GM21717 (cell line): ENCODE measurements around the gene TAS2R19.
"Not testable (repeated sequence)": the region's sequence is repeated elsewhere in the genome, so short reads cannot be mapped to it uniquely, and the experiment has no call there.

Experiments used
- ATAC-seq: cut with Tn5 transposase; IDR thresholded peaks from one replicate; pipeline ENCODE4 v1.9.1; 2021; ENCODE audit warnings: mild to moderate bottlenecking, moderate library complexity; ENCODE audit not compliant: unreplicated experiment

Gene TAS2R19

GRCh38 chr12:11022520-11022919 lies at the start of gene TAS2R19:
Gene TAS2R19, minus strand, starts transcription at chr12:11022620. Its CDS starts 49 bp downstream, at chr12:11022571.
- no peak for ATAC-seq

DNA sequence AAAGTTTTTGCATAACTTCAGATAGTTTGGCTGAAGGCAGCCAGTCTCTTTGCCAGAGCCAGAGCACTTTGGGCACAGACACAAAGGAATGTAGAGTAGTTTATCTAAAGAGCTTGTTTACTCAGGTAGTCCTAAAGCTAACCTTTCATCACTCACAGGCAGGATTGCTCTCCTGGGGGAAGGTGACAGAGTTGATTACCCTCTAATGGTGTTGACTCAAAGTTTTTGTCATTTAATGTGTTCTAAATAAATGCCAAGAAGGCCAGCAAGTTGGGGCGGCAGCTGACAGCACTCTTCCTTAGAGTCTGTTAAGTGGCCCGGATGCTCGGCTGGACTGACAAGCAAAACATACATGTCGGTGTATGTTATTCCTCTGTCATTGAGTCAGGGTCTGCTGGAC lies 49.0 kb upstream of the TAS2R19 start:
- ATAC-seq = no peak

DNA sequence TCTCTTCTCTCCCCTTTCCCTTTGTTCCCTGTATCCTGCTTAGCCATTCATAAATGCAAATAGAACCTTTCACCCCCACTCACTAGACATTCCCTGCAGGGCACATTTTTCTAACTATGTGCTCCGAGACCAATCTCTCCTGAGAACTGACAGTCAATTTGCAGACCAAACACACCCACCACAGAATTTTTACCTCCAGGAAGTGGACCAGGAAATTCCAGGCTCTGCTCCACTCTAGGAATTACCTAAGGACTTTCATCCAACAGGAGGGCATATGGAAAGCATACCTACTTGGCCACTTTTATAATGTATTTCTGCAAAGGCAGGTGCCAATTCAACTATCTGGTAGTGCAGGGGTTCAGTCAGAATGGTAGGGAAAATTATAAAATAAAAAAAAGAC lies 48.6 kb upstream of the TAS2R19 start:
- ATAC-seq = no peak

GRCh38 chr12:11069854-11070365 lies 47.5 kb upstream of the TAS2R19 start:
- ATAC-seq = no peak

DNA sequence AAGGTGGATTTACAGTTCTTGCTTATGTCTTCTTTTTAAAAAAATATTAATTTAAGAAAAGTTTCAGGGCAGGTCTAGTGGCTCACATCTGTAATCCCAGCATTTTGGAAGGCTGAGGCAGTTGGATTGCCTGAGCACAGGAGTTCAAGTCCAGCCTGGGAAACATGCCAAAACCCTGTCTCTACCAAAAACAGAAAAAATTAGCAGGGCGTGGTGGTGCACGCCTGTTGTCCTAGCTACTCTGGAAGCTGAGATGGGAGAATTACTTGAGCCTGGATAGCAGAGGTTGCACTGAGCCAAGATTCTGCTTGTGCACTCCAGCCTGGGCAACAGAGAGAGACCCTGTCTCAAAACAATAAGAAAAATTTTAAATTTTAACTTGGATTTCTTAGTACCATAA lies 45.1 kb upstream of the TAS2R19 start:
- no peak for ATAC-seq

- ATAC-seq = not testable (repeated sequence)
Measured at GRCh38 chr12:11062194-11062593, 39.8 kb upstream of the TAS2R19 start, which contains the start of gene TAS2R46. Gene TAS2R46, minus strand, starts transcription at chr12:11062294. Its CDS starts 0 bp downstream, at chr12:11062294.

DNA sequence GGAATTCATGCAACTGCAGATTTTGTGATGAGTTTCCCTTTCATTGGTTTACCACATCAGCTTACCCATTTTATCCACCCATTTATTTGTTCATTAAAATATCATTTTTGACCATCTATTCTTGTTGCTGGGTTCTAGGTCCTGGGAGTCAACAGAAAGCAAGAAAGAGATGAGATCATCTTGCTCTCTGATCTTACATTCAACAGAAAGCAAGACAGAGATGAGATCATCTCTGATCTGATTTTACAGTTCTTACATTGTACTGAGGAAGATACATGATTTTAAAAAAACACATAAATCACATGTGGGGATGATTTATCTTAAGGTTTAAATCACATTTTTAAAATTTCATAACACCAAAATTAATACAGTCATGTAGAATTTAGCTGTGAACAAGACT lies 37.4 kb upstream of the TAS2R19 start:
- ATAC-seq = no peak

GRCh38 chr12:11059041-11059440 lies 36.6 kb upstream of the TAS2R19 start:
- ATAC-seq = no peak

GRCh38 chr12:11055306-11055705 lies 32.9 kb upstream of the TAS2R19 start:
- ATAC-seq = no peak

GRCh38 chr12:11049806-11050531 lies 27.5 kb upstream of the TAS2R19 start:
- not testable (repeated sequence) for ATAC-seq

- not testable (repeated sequence) for ATAC-seq
Measured at GRCh38 chr12:11041366-11041765, 18.9 kb upstream of the TAS2R19 start.

GRCh38 chr12:11040162-11040561 lies 17.7 kb upstream of the TAS2R19 start:
- ATAC-seq = no peak

GRCh38 chr12:11039171-11039570 lies 16.8 kb upstream of the TAS2R19 start:
- no peak for ATAC-seq

GRCh38 chr12:11033959-11034358 lies 11.5 kb upstream of the TAS2R19 start:
- not testable (repeated sequence) for ATAC-seq

DNA sequence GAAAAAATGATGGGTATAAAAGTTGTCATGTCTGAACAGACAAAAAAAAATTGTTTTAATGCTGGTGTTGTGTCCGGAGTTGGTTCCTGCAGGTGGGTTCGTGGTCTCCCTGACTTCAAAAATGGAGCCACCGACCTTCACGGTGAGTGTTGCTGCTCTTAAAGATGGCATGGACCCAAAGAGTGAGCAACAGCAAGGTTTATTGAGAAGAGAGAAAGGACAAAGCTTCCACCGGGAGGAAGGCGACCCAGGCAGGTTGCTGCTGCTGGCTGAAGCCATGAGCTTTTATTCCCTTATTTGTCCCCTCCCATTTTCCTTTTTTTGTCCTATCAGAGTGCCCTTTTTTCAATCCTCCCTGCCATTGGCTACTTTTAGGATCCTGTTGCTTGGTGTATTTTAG lies 8.9 kb upstream of the TAS2R19 start, which contains the start of gene TAS2R31:
TSS of gene TAS2R31 (minus strand) at position 101 of the 400 bp plus-strand sequence. CDS start at position 29, 72 bp downstream.
- no peak for ATAC-seq

GRCh38 chr12:11026118-11026517 lies 3.7 kb upstream of the TAS2R19 start:
- no peak for ATAC-seq

- ATAC-seq = no peak
Measured at GRCh38 chr12:11023387-11023786, 967 bp upstream of the TAS2R19 start.

- ATAC-seq = no peak
Measured at GRCh38 chr12:11016937-11017336, 5.5 kb downstream of the TAS2R19 start.

DNA sequence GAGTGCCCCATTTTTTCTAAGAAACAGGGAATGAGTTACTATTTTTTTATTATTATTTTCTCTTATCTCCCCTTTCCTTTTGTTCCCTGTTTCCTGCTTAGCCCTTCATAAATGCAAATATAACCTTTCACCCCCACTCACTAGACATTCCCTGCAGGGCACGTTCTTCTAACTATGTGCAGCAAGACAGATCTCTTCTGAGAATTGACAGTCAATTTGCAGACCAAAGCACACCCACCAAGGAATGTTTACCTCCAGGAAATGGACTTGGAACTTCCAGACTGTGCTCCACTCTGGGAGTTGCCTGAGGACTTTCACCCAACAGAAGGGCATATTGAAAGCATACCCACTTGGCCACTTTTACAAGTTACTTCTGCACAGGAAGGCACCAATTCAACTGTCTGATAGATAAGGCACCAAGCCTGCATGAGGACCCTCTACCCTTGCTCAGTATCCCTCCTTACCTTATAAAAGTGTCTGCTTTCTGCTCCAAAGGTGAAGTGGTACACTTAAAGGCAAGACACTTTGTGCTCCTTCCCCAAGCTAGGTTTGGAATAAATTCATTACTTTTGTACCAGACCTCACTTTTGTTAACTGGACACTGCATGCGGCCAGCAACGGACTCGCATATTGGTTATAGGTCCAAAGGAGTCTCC lies 6.5 kb downstream of the TAS2R19 start:
- no peak for ATAC-seq

DNA sequence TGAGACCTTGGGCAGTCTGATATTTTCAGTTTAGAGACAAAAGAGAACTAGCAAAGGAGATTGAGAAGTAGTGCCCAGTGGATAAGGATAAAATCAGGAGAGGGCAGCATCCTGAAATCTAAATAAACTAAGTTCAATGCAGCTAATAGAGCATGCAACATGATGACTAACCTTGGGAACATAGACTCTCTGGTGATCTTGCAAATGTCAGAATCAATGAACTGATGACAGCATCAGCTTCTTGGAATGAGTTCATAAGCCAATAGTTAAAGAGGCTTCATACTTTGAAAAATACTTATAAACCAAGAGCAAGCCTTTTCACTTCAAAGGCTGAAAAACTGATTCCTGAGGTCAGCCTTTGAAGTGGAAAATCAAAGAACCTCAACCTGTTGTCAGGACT lies 8.2 kb downstream of the TAS2R19 start:
- ATAC-seq = no peak

DNA sequence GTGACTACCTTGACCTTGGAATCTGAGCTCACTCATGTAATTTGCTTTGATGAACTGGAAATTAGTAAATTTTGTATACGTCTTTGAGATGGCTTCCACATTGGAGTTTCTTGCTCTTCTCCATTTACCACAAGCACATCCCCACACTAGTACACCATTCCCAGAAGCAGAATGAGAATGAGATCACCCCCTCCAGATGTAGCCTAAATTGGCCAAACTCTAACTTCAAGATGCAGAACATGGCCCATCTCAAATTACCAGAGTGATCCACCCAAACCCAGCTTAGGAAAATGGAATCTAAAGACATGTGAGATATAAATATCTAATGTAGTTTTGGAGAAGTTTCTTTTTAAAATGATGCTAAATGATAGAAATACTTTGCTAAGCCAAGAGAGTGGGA lies 14.8 kb downstream of the TAS2R19 start:
- ATAC-seq = no peak

DNA sequence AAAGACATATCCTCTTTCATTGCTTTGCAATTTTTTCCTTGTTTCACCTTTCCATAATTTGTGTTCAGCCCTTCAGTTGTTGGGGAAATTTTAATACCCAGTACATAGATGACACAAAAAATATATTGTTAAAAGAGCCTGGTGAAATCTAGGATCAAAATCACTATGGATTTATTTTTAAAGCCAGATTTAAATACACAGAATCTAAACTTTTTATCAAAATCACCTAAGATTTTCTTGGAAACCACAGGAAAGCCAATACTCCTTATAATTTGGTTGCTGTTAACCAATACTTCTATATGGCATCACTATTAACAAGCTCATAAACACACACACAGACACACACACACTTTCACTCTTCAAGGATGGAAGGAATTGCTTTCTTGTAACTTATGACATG lies 24.2 kb downstream of the TAS2R19 start, which contains the start of gene TAS2R20:
TSS of gene TAS2R20 (minus strand) at position 101 of the 400 bp plus-strand sequence. CDS start 429 bp downstream, outside the sequence.
- ATAC-seq = no peak
